AG10803 (cell line): ENCODE measurements around the gene PISD.
"Not testable (repeated sequence)": the region's sequence is repeated elsewhere in the genome, so short reads cannot be mapped to it uniquely, and the experiment has no call there.

Source experiments
- DNase-seq: peaks from one replicate; pipeline ENCODE4 v3.0.0; 2010; ENCODE audit warnings: low read depth
- H3K4me3 ChIP-seq: 2 replicates; pipeline ENCODE4 v1.5.1; 2011; ENCODE audit warnings: mild to moderate bottlenecking, low read length, control low read depth
- CTCF ChIP-seq: conservative IDR thresholded peaks from 2 replicates; pipeline ENCODE4 v1.5.1; 2011; ENCODE audit warnings: mild to moderate bottlenecking, low read length, control low read depth, inconsistent platforms

Gene PISD

GRCh38 chr22:31604746-31605705, 57.0 kb downstream of the PISD start:
- TF ChIP-seq CTCF, result no peak
- H3K4me3 ChIP-seq, result no peak overlapping the region
- no peak for DNase-seq

GRCh38 chr22:31604137-31604705, 57.8 kb downstream of the PISD start:
- no peak for TF ChIP-seq CTCF
- no peak for DNase-seq
- no peak overlapping the region for H3K4me3 ChIP-seq

- DNase-seq, result no peak
- H3K4me3 ChIP-seq, result no peak overlapping the region
- no peak for TF ChIP-seq CTCF
Observed at GRCh38 chr22:31603574-31603973, 58.4 kb downstream of the PISD start.

GRCh38 chr22:31603081-31603525, 58.9 kb downstream of the PISD start:
- H3K4me3 ChIP-seq, result no peak overlapping the region

GRCh38 chr22:31602259-31602952, 59.6 kb downstream of the PISD start:
- TF ChIP-seq CTCF, result no peak
- DNase-seq, result peak; percentile 93

More at GRCh38 chr22:31603081-31603525, 58.9 kb downstream of the PISD start:
- DNase-seq, result no peak
- TF ChIP-seq CTCF, result no peak

GRCh38 chr22:31595271-31595670, 66.7 kb downstream of the PISD start:
- TF ChIP-seq CTCF, result no peak
- no peak overlapping the region for H3K4me3 ChIP-seq
- no peak for DNase-seq

More at GRCh38 chr22:31602259-31602952, 59.6 kb downstream of the PISD start:
- no peak overlapping the region for H3K4me3 ChIP-seq

- DNase-seq, H3K4me3 ChIP-seq: not testable (repeated sequence)
Observed at GRCh38 chr22:31590161-31590560, 71.9 kb downstream of the PISD start.
